GM12865 (cell line): ENCODE measurements around the gene ZNF135.

ENCODE experiments used
- DNase-seq: peaks from one replicate; pipeline ENCODE4 v3.0.0; 2010; ENCODE audit warnings: low read depth
- H3K4me3 ChIP-seq: 2 replicates; pipeline ENCODE4 v1.5.1; 2011; ENCODE audit warnings: mild to moderate bottlenecking, low read depth, low read length, control low read depth
- TF ChIP-seq, protein P1 (sequence below): IDR thresholded peaks from 2 replicates; pipeline ENCODE4 v1.5.1; 2011; ENCODE audit warnings: low read length, control low read depth, low read depth, inconsistent platforms; ENCODE audit not compliant: insufficient read depth; ENCODE audit errors: missing control alignments

ZNF135 gene

DNA sequence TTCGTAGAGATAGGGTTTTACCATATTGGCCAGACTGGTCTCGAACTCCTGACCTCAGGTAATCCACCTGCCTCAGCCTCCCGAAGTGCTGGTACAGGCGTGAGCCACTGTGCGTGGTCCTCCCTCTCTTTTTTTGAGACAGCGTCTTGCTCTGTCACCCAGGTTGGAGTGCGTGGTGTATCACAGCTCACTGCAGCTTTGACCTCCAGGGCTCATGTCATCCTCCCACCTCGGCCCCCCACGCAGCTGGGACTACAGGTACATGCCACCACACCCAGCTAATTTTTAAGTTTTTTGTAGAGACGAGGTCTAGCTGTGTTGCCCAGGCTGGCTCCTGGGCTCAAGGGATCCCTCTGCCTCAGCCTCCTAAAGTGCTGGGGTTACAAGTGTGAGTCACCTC is 20.7 kb downstream of the ZNF135 start:
- no peak for DNase-seq
- no peak overlapping the region for H3K4me3 ChIP-seq
- TF ChIP-seq, protein P1, sequence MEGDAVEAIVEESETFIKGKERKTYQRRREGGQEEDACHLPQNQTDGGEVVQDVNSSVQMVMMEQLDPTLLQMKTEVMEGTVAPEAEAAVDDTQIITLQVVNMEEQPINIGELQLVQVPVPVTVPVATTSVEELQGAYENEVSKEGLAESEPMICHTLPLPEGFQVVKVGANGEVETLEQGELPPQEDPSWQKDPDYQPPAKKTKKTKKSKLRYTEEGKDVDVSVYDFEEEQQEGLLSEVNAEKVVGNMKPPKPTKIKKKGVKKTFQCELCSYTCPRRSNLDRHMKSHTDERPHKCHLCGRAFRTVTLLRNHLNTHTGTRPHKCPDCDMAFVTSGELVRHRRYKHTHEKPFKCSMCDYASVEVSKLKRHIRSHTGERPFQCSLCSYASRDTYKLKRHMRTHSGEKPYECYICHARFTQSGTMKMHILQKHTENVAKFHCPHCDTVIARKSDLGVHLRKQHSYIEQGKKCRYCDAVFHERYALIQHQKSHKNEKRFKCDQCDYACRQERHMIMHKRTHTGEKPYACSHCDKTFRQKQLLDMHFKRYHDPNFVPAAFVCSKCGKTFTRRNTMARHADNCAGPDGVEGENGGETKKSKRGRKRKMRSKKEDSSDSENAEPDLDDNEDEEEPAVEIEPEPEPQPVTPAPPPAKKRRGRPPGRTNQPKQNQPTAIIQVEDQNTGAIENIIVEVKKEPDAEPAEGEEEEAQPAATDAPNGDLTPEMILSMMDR, result no peak

DNA sequence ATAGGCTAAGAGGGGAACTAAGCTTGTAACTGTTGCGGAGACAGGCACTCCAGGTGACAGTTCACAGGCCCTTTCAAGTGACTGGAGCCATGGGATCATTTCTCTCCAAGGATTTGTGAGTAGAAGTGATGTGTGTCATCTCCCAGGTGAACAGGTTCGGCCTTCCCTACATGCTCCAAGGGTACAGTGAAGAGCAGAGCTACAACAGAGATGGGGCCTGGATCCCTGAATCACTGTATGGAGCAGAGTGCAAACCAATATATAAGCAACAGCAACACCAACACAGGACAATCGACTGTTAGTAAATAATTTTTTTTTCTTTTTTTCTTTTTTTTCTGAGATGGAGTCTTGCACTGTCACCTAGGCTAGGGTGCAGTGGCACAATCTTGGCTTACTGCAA is 23.9 kb downstream of the ZNF135 start:
- no peak overlapping the region for H3K4me3 ChIP-seq
- TF ChIP-seq, protein P1, result no peak
- DNase-seq, result no peak

GRCh38 chr19:58084596-58085347 is 25.7 kb downstream of the ZNF135 start:
- TF ChIP-seq, protein P1, result no peak
- no peak overlapping the region for H3K4me3 ChIP-seq
- no peak for DNase-seq

- TF ChIP-seq, protein P1, result no peak
- no peak overlapping the region for H3K4me3 ChIP-seq
Observed at GRCh38 chr19:58085348-58085875, 26.3 kb downstream of the ZNF135 start.

GRCh38 chr19:58086825-58087710 is 28.0 kb downstream of the ZNF135 start:
- no peak overlapping the region for H3K4me3 ChIP-seq
- no peak for DNase-seq
- TF ChIP-seq, protein P1, result no peak

More at GRCh38 chr19:58085348-58085875, 26.3 kb downstream of the ZNF135 start:
- no peak for DNase-seq

GRCh38 chr19:58088521-58089052 is 29.5 kb downstream of the ZNF135 start:
- H3K4me3 ChIP-seq, result no peak overlapping the region
- TF ChIP-seq, protein P1, result no peak
- no peak for DNase-seq
